ENCODE results near the gene ALPL. TPM values are rescaled to one million over a fixed set of nuclear protein-coding genes. Genes with fewer than 3 reads are reported as not detected.

Gene ALPL
- total and polyA plus RNA-seq, 7 donors = 0.73 to 2.0 (median 1.3) TPM

- Histone ChIP-seq H3K4me3 (no peak overlapping the region), H3K4me1 (no peaks in the 10 kb centered on the region), H3K36me3 (ENCODE audit: insufficient read depth in 1 of 2, low read depth in 1 of 2) (no peaks in the 10 kb centered on the region), H3K27ac (no peak overlapping the region), H3K9me3 (no peaks in the 10 kb centered on the region), H3K27me3 (ENCODE audit: insufficient read depth in 3 of 3, low read length in 2 of 3) (peaks cover 0 to 28% (median 5%) of the 10 kb centered on the region in 3 donors)
- WGBS, 3 donors = 93 to 96% (median 94%) methylated on average over 16 of the region's 16 CpGs
- DNase-seq = no peak
- intact Hi-C loops (cut with DNase I) = no loop called here
- no peak for TF ChIP-seq CTCF (IDR thresholded peaks at IDR 0.05)
- ATAC-seq = no peak
These were observed 108.0 kb downstream of the ALPL start for GRCh38 chr1:21617126-21617738.

GRCh38 chr1:21618059-21618458 lies 108.8 kb downstream of the ALPL start:
- DNase-seq (no peak), ATAC-seq (no peak)
- TF ChIP-seq CTCF (IDR thresholded peaks at IDR 0.05) = no peak
- intact Hi-C loops (cut with DNase I) = no loop called here
- no peaks in the 10 kb centered on the region for H3K4me1 ChIP-seq
- no peaks in the 10 kb centered on the region for H3K9me3 ChIP-seq
- WGBS, 3 donors = 86 to 92% (median 88%) methylated on average over 7 of the region's 7 CpGs
- peaks cover 0 to 33% (median 5%) of the 10 kb centered on the region in 3 donors for H3K27me3 ChIP-seq (ENCODE audit: insufficient read depth in 3 of 3, low read length in 2 of 3)
- H3K36me3 ChIP-seq (ENCODE audit: insufficient read depth in 1 of 2, low read depth in 1 of 2) = no peaks in the 10 kb centered on the region
- H3K4me3 ChIP-seq = no peak overlapping the region
- H3K27ac ChIP-seq = no peak overlapping the region

GRCh38 chr1:21618561-21619374 lies 109.5 kb downstream of the ALPL start:
- no peak for TF ChIP-seq CTCF (IDR thresholded peaks at IDR 0.05)
- peaks cover 0 to 40% (median 8%) of the 10 kb centered on the region in 3 donors for H3K27me3 ChIP-seq (ENCODE audit: insufficient read depth in 3 of 3, low read length in 2 of 3)
- H3K4me1 ChIP-seq = no peaks in the 10 kb centered on the region
- no peaks in the 10 kb centered on the region for H3K9me3 ChIP-seq
- H3K36me3 ChIP-seq (ENCODE audit: insufficient read depth in 1 of 2, low read depth in 1 of 2) = no peaks in the 10 kb centered on the region
- no peak overlapping the region for H3K4me3 ChIP-seq
- intact Hi-C loops (cut with DNase I) = no loop called here
- WGBS, 3 donors = 40 to 44% (median 41%) methylated on average over 22 of the region's 22 CpGs
- ATAC-seq = no peak
- no peak for DNase-seq
- H3K27ac ChIP-seq = no peak overlapping the region

- intact Hi-C loops (cut with DNase I) = no loop called here
- no peaks in the 10 kb centered on the region for H3K9me3 ChIP-seq
- peaks cover 0 to 47% (median 10%) of the 10 kb centered on the region in 3 donors for H3K27me3 ChIP-seq (ENCODE audit: insufficient read depth in 3 of 3, low read length in 2 of 3)
- ATAC-seq = no peak
- H3K27ac ChIP-seq = no peak overlapping the region
- H3K4me1 ChIP-seq = no peaks in the 10 kb centered on the region
- H3K4me3 ChIP-seq = no peak overlapping the region
- no peak for DNase-seq
- 64 to 83% (median 70%) methylated on average over 4 to 7 of the region's 7 CpGs for WGBS, 3 donors
- no peak for TF ChIP-seq CTCF (IDR thresholded peaks at IDR 0.05)
- H3K36me3 ChIP-seq (ENCODE audit: insufficient read depth in 1 of 2, low read depth in 1 of 2) = no peaks in the 10 kb centered on the region
These were observed 110.2 kb downstream of the ALPL start for GRCh38 chr1:21619375-21619947.
